Measurements from ENCODE around the gene ZNF175. TPM values are rescaled to one million over a fixed set of nuclear protein-coding genes. Genes with fewer than 3 reads are reported as not detected.

Gene ZNF175
- 6.6 TPM for polyA plus RNA-seq (ENCODE audit: insufficient read length)

DNA sequence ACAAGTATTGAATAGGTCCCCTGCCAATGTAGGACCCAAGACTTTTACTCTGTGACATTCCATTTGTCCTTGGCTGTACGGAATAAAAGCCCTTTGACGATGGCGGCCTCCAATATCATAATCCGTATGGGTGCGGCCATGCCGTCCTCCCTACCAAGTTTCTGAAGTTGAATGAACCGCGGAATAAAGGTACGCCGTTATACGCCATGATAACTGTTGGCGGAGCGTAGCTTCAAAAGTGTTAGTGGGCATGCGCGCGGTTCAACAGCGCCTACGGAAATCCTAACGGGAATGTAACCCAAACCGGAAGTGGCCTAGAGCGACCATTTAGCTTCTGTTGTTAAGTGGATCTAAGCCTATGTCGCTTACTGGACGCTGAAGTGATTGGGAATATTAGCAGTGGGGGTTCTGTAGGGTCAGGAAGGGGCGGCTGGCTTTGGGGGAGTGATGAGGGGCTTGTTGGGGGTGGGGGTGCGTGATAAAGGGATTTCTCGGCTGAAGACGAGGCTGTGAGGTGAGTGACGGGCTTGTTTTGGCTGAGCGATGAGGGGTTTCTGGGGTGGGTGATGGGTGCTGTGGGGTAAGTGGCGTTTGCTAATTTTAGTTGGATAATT, at the start of gene ZNF175:
Gene ZNF175, plus strand, starts transcription at position 322 of the 614 bp plus-strand sequence. CDS start 2,047 bp downstream, outside the sequence.
- peak; percentile 98 for DNase-seq

DNA sequence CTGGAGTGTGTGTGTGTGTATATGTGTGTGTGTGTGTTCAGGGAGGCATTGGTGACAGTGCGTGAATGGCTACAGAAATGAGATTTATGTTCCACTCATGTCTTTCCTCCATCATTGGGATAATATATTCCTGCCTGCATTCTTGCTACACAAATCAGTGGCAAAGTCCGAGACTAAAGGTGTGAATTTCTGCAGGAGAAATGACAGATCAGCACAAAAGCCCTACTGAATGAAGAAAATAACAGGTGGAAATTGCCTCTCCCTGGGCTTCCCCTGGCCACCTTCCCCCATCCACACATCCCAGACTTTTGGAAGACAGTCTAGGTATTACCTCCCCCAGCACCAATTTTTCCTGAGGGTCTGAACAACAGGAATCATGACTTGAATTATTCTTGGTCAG, 49.7 kb upstream of the ZNF175 start:
- no peak for DNase-seq

DNA sequence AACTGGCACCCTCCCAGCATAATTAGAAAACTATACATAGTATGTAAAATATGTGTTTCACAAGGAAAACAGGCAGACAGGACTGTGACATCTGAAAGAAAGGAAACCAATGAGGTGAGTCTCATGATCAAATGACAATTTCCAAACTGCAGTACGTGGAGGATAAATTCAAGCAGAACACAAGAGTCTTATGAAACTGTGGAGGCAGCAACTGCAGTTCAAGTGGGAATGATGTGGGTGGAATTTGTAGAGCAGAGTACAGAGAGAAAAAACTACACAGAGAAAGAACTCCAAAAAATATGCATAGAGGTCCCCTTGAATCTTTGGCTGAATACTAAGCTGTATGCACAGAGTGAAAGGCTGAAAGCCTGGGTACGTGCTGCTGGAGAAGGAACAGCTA, 49.3 kb upstream of the ZNF175 start:
- no peak for DNase-seq

DNA sequence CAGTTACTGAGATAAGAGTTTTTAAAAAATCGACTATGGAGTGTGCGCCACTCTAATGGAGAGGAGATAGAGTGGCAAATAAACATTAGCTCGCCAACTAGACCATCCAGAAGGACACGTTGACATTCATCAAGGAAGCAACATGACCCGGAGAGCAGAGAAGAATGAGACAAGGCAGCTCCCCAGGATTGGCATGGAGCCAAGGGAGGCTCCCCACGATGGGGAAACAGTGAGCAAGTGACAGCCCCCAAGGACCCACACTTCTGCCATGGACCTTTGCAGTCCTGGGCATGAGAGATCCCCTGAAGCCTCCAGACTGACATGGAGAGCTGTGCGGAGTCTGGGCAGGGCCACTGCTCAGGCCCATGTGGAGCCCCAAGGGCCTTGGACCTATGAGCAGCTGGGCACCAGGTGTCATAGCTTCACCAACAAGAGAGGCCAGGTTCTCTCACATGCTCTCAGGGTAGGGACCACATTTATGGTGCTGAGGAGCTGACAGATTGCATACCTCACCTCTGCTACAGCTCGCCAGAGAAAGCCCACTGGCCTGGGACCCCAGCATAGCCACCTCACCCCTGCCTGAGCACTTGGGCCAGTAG, 46.3 kb upstream of the ZNF175 start:
- DNase-seq = no peak

DNA sequence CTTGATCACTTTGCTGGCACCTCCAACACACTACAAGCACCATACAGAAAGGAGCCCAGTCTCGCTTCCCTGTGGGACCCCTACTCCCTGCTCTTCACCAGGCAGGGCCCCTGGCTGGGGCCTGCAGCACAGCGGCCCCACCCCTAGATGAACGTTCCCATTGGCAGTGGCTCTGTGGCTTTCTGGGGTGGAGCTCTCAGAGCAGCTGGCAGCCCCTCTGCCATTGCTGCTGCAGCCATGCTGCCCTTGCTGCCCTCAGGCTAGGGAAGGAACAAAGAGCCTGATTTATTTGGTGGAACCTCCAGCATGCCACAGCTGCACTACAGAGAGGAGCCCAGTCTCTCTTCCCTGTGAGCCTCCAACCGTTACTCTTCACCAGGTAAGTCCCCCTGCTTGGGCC, 45.4 kb upstream of the ZNF175 start:
- DNase-seq = no peak

DNA sequence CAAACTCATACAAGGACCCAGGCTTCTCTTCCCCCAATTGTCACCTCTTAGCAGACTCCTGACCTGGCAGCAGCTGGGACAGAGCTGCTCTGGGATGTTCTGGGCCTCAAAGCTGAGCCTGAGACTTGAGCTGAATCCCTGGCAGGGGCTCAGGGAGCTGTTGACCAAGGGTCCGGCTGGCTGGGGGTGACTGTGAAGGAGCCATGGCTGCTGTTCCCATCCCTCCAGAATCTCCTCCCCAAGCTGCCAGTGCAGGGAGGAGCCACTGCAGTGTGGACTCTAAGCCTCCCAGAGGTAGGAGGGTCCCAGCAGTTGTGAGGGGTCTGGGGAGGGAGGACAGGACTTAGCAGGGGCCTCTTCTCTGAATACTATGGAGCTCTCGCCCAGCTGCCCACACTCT, 41.8 kb upstream of the ZNF175 start:
- no peak for DNase-seq

DNA sequence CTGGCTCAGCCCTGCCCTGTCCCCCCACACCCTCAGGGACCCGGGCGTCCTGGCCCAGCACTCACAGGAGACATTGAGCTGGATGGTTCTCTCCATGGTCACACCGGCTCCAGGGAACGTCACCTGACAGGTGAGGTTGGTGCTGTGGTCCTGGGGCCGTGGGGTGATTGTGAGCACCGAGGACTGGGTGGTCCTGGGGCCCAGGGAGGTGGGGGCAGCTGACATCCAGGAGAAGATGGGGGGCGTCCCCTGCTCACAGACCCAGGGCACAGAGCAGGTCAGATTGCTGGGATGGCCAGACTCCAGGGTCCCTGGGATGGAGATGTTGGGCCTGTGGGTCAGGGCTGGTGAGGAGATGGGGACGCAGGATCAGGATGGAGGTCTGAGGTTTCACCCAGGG, 40.5 kb upstream of the ZNF175 start:
- DNase-seq = no peak

DNA sequence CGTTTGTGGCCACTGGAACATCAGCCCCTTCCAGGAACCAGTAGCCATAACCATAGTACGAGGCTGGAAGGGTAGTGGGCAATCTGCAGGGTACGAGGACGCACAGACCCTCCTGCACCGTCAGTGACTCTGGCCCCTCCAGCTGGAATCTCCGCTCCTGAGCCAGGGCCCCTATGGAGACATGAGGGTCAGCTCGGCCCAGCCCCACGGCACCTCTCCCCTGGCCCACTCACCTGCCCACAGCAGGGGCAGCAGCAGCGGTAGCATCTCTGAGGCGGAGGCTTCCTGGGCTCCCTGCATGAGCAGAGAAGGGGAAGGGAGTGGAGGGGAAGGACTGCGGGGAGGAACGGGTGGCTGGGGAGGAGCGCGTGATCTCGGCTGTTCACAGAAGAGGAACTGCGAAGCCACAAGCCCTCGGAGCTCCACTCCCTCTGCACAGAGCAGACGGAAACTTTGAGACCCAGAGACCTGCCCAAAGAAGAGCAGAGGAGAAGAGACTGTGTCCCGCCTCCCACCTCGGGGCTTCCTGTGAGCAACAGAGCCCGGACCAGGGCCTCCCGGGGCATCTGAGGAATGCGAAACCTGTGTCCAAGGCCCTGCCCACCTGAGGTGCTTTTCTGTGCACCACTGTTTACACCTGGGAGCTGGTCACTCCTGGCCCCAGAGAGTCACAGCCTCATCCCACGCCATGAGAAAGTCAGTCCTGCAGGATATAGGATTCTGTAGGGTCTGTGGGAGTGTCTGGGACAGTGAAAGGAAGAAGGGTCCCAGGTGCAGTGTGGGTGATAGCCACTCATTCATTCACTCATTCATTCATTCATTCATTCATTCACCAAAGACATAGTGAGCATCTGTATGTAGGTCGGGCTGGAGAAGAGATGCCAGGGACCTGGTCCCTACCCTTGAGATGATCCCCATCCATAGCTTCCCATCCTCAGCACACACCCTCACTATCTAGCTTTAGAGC, 39.5 kb upstream of the ZNF175 start, which contains the start of gene SIGLEC6:
Gene SIGLEC6, minus strand, starts transcription at position 322 of the 967 bp plus-strand sequence. Its CDS starts 22 bp downstream, at position 300.
- DNase-seq = peak; percentile 30

DNA sequence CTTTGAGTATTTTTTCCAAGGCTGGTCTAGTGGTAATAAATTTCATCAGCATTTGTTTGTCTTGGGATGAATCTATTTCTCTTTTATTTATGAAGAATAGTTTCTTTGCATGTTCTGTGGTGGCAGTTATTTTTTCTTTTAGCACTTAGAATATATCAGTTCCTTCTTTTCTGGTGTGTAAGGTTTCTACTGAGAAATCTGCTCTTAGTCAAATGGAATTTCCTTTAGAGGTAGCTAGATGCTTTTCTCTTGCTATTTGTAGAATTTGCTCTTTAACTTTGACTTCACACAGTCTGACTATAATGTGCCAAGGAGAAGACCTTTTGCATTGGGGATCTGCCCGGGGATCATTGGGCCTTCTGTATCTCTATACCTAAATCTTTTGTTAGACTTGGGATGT, 35.5 kb upstream of the ZNF175 start:
- DNase-seq = no peak

DNA sequence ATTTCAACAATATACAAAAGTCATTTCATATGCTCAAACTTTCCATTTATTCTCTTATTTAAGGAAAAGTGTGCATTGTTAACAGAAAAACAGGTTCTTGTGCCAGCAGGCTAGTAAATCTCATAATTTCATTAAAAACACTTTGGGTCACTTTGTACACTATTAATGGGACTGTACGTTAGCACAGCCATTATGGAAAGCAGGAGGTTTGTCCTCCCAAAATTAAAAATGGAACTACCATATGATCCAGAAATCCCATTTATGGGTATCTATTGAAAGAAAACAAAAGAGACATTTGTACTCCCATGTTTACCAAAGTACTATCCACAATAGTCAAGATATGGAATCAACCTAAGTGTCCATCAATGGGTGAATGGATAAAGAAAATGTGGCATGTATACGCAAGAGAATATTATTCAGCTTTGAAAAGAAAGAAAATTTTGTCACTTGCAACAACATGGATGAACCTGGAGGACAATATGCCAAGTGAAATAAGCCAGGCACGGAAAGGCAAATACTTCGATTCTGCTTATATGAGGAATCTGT, 31.2 kb upstream of the ZNF175 start:
- DNase-seq = no peak

DNA sequence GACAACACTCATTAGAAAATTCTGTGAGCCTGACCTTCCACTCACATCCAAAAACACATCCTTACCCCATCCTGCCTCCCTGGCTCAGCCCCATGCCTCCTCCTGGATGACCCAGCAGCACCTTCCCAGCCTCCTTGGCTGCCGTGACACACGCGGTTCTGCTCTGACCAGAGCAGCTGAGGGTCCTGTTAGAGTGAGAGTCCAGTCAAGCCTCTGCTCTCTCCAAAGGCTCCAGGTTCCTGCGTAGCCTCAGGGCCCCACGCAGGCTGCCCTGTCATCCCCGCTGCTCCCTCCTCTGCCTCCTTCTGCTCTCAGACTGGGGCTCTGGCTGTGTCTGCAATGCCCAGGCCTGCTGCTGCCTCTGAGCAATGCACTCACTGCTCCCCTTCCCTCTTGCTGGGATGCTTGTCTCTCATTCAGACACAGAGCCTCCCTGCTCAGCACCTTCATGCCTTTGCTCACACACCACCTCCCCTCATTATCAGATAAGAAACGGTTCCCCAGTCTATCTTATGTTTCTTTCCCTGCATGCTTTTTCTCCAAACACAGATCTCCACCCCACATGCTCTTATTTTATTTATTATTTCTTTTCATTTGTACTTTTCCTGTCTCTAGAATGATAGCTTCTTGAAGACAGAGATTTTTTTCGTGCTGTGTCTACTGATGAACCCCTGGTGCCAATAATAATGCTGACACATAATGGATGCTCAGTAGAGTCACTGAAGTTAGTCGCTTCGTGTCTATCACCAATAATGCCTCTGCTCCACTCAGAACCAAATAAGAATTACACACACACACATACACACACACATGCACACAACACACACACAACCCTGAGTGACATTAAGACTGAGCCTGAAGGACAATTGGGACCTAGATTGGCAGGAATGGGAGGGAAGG, 29.4 kb upstream of the ZNF175 start:
- no peak for DNase-seq

DNA sequence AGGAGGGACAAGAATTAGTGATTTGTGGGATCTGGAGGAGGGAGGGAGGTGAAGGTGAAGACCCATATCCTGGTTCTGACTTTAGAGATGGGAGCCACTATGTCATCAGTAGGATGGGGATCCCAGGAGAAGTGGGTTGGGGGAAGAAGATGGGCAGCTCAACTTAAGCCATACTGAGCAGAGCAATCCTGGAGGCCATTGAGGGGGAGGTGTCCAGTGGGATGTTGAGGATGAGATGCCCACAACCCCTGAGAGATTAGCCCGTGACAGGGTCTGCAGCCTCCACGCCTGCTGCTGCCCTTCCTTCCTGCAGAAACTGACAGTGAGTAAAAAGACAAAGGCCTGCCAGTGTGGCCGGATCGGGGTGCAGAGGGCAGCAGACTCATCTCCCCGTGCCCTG, 28.4 kb upstream of the ZNF175 start:
- DNase-seq = no peak

DNA sequence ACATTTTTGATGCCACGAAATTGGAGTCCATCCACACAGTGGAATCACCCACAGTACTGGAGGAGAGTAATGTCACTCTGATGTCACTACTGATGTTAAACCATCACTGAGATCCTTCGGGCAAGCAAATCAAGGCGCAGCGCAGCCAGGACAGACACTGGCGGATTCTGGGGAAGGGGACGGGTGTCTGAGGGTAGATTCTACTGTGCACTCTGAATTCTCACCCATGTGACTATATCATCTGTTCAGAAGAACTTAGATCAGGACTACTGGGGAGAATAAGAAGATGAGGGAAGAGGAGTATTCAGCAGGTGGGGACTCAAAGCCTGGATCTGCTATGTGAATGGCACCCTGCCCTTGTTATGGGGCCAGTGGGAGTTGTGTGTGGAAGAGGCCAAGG, 27.0 kb upstream of the ZNF175 start:
- DNase-seq = no peak

DNA sequence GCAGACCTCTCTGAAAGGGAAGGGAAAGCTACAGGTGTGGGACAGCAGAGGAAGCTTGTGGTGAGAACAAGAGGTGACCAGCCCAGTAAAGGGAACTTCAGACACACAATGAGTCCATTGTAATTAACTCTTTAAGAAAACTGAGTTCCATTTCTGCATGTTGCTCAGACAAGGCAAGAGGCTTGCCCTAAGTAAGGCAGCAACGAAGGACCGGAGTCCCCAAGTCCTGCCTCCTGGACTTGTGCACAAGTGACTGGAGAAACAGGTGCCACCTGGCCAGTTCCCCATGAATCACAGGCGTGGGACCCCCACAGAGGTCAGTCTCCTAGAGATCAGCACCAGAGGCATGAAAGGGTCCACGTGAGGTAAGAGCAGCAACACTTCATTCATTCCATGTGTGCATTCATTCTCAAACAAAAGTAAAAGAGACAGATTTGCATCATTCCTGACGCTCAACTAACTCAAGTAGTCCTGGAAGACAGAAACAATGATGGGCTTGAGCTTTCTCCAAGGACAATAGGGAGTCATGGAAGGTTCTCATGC, 24.9 kb upstream of the ZNF175 start:
- DNase-seq = no peak

DNA sequence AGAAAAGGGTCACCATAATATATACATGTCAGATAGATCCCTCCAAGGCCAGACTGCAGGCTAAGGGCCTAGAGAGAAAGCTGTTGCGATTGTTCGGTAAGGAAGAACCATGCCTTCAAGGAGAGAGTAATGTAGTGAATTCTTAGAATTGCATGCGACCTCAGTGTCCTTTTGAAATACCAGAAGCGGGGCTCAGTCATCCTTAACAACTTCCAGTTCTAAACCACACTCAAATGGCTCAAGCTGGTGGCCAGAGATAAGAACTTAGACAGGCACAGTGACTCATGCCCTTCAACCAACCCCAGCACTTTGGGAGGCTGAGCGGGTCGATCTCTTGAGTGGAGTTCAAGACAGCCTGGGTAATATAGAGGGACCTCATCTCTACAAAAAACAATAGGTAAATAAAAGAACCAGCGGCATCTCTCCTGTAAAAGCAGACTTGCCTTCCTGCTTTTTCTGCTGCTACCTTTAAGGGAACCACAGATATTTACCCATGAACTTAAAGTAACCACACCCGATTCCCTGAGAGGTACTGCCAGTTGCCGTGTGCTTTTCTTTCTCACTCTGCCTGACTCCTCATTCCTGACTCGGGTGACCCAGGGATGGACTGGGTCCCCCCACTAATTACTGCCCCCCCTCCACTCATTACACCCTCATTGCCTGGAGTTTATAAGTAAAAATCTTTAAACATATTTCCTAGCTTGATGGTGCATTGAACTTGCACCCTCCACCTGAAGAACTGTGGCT, 24.3 kb upstream of the ZNF175 start:
- no peak for DNase-seq

DNA sequence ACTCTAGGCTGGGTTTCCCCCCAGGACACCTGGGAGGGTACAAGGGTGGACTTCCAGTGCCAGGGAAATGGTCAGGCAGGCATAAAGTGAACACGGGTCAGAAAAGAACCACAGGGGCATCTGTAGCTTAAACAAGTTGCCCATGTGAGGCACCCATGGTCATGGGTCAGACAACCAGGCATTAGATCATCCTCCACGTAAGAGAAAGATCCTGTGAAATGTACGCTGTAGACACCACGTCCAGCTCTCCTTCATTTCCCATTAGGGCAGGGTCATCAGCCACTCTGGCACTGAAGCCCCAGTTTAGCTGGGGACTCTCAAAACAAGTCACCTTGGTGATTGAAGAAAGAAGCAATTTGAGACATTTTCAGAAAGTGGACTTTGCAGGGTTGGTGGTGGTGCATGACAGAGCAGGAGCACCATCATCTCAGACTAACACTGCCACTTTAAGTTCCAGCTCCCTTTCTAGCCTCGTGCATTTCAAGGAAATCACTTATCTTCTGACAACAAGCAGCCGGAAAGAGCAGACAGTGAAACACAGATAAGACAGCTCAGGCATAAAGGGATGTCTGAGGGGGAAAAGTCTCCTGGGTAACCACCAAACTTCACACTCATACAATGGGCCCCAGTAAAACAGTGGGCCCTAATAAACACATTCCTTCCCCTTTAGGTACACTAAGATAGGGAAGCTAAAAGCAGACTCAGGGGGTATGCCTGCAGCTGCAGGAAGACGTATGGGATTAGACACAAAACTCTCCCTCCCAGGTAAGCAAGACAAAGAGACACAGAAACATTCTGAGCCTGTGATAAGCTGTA, 23.5 kb upstream of the ZNF175 start:
- no peak for DNase-seq

DNA sequence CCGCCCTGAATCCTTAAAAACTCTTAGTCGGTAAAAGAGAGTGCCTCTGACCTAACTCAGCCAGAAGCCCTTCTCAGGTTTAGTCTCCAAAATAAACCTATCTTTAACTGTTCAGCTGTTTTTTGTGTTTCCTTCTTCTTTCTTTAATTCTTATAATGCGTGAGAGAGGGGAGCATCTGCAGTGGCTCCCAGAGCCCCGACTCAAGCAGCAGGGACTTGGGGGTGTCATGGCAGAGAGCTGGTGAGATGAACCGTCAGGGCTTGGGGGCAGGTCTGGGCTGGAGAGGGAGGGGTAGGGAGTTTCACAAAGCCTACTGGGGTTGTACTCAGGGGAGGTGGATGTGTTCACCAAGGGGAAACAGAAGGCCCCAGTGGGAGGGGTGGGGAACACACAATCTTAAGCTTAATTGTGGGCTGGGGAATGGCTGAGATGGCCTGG, 22.9 kb upstream of the ZNF175 start:
- no peak for DNase-seq

DNA sequence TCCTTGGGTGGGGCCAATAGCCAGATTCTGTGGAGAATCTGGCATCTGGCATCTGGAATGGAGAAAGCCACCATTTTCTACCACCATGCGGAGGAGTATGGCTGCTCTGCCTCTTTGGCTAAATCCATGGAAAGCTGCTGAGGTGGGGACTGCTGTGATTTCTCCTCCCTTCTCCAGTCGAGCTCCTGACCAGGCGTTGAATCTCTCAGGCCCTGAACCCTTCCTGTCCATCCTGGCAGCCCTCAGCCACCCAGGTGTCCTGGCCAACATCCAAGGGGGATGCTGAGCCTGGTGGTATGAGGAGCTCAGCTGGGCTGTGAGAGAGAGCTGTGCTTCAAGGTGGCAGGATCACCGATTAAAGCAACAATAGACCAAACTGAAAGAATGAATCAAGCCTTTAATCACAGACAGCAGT, 22.2 kb upstream of the ZNF175 start:
- DNase-seq = no peak

DNA sequence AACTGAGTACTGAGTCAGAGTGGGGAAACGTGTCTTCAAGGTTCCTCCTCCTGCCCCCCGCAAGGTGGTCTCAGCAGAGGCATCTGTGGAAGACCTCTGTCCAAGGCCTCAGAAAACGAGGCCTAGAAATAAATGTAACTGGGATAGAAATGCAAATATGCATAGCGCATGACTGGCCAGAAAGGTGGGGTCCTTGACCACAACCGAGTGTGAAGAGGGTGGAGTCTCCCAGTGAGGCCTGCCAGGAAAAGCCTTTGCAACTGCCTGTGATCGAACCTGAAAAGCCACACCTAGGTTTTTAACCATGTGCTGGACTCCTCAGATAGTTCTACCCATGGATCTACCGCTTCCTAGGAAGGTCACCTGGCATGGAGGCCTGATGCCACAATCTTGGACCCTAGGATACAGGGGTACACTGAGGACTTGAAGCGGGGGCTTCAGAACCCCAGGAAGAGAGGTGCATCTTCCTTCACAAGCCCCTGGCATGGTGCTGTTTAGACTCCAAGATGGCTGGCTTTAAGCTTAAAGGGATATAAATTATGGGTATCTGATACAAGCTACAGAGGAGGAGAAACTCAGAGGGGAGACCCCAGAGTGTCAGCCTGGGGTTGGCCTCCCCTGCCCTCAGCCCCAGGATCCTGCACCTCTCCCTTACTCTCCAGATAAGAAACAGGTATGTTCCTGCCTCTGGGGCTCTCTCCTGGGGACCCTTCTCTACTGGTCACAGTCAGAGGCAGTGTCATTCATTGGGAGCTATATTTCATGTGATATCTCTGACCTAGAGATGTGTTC, 21.4 kb upstream of the ZNF175 start:
- DNase-seq = no peak
